ENCODE data around the gene SEMA4D.

DNA sequence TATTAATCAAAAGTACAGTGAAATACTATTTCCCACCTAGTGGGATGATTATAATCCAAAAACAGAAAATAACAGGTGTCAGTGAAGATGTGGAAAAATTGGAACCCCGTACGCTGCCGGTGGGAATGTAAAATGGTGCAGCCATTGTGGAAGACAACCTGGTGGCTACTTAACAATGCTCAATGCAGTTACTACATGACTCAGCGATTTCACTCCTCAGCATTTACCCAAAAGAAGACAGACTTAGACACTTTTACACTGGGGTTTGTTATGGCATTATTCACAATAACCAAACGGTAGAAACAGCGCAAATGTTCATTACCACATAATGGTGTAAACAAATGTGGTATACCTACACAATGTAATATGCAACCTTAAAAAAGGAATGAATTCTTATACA is 155.7 kb downstream of the SEMA4D start:
- TF ChIP-seq EZH2 (IDR thresholded peaks at IDR 0.05; ENCODE audit: low read length, unreplicated experiment) (no peak), CTCF (conservative IDR thresholded peaks at IDR 0.05; ENCODE audit: low read depth, low read length) (no peak)
